Skeletal muscle tissue (tissue), 4 donors: ENCODE data around the gene MTARC2. TPM values are rescaled to one million over a fixed set of nuclear protein-coding genes. Genes with fewer than 3 reads are reported as not detected.

Experiments
- H3K27ac ChIP-seq: one replicate; pipeline ENCODE4 v1.7.0; 2013; ENCODE audit warnings: mild to moderate bottlenecking, low read depth, low read length, inconsistent platforms
- H3K27me3 ChIP-seq, 3 donors: one replicate each; pipeline ENCODE4 v1.7.0; 2013; ENCODE audit warnings: low read length in 3 of 3; ENCODE audit not compliant: control insufficient read depth in 3 of 3, insufficient read depth in 3 of 3
- H3K36me3 ChIP-seq, 3 donors: one replicate each; pipeline ENCODE4 v1.7.0; 2013; ENCODE audit warnings: low read length in 3 of 3; ENCODE audit not compliant: control insufficient read depth in 3 of 3, insufficient read depth in 3 of 3
- H3K4me1 ChIP-seq, 3 donors: one replicate each; pipeline ENCODE4 v1.7.0; 2013; ENCODE audit warnings: low read length in 3 of 3, mild to moderate bottlenecking in 3 of 3; ENCODE audit not compliant: control insufficient read depth in 3 of 3, insufficient read depth in 3 of 3
- H3K4me3 ChIP-seq, 3 donors: one replicate each; pipeline ENCODE4 v1.7.0; 2013; ENCODE audit warnings: low read length in 3 of 3
- H3K9ac ChIP-seq, 3 donors: one replicate each; pipeline ENCODE4 v1.7.0; 2013; ENCODE audit warnings: low read length in 3 of 3, mild to moderate bottlenecking in 3 of 3, moderate library complexity in 2 of 3, low read depth in 1 of 3
- H3K9me3 ChIP-seq, 3 donors: one replicate each; pipeline ENCODE4 v1.7.0; 2013; ENCODE audit warnings: low read length in 3 of 3; ENCODE audit not compliant: control insufficient read depth in 3 of 3
- total RNA-seq: library from RNA; depleted of rRNA; stranded (reverse); fragments of >200 nt; gene quantifications from one replicate; pipeline ENCODE4 v1.2.3, GENCODE V29; 2014
- donor health status: Osteomylitis.

Gene MTARC2
- total RNA-seq, 1 donor from 2014 or later, result 10.4 TPM

DNA sequence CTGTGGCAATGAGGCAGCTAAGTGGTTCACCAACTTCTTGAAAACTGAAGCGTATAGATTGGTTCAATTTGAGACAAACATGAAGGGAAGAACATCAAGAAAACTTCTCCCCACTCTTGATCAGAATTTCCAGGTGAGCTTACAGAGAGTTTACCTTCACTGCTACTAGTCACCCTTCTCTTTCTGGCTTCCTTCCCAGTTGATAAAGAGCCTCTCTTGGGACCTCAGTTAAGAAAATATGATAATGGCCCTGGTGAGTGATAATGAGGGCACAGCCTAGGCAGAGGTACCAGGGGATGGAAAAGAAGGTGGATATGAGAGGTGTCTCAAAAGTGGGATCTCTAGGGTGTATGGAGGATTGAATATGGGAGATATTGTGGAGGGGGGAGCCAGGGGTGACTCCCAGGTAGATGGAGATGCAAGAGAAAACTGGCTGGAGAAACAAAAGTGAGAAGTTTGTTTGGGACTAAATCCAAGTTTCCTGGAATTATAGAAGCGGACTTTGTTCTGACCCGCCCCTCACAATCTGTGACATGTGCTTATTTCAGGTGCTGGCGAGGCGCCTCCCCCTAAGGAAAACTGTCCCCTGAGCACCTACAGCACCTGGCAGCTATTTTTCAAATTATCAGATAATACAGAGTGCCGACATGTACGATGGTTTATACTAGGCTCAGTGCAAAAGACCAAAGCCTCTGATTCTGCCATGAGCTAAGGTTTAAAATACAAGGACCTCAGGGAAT, 13.7 kb downstream of the MTARC2 start:
- H3K9ac ChIP-seq, result no peak overlapping the region
- H3K4me3 ChIP-seq, result no peak overlapping the region
- H3K27ac ChIP-seq, result no peak overlapping the region
- no peaks in the 10 kb centered on the region for H3K4me1 ChIP-seq
- no peaks in the 10 kb centered on the region for H3K9me3 ChIP-seq
- H3K36me3 ChIP-seq, result peaks cover 16 to 44% (median 37%) of the 10 kb centered on the region in 3 donors
- H3K27me3 ChIP-seq, result no peaks in the 10 kb centered on the region

DNA sequence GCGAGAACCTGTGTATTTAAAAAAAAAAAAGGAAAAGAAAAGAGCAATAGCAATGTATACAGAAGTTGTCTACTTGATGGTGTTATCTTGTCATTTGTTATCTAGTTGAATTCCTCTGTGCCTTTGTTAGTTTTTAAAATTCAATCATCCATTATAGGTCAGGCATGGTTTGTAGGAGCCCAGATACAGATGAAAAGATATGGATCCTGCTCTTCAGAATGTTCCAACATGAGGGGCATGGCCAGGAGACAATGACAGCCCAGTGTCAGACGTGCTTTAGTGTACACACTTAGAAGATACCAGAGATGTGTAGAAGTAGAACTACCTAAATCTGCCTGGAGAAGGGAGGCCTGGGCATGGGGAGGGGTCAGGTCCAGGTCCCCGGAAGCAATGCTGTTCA, 16.6 kb downstream of the MTARC2 start:
- Histone ChIP-seq H3K4me1 (no peaks in the 10 kb centered on the region), H3K9me3 (no peaks in the 10 kb centered on the region), H3K27ac (no peak overlapping the region), H3K27me3 (no peaks in the 10 kb centered on the region), H3K4me3 (no peak overlapping the region), H3K9ac (no peak overlapping the region), H3K36me3 (peaks cover 20 to 52% (median 38%) of the 10 kb centered on the region in 3 donors)

DNA sequence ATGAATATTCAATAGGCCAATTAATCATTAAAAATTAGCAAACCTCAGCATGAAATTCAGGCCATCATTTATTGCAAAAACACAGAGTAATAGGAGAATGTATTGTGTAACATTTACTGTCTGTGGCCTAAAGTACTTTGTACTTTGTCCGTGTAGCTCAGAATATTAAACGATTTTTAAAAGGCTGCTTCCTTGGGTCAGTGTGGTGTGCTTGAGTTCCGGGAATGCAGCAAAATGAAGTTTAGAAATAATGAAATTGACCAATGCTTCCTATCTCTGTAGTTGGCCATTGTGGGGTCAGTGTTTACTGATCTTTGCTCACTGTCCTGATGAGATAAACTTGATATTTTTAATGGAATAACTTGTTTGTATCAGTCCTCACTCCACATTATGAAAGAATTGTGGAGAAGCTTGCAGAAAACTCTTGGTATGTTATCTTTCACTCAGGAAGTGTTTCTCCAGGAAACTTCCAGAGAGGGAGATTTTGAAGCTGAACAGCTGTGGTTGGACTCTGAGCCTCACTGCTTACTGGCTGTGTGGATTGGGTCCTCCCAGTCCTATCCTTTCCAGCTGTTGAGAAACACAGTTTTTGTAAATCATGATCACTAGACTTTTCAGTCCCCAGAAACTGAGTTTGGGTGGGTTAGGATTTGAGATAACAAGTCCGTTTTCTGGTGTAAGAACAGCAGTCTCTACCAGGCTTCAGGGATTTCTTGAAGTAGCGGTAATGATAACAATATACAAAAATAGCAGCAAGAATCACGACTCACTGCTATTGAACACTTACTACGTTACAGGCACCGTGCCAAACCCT, 19.4 kb downstream of the MTARC2 start:
- Histone ChIP-seq H3K27ac (no peak overlapping the region), H3K36me3 (peaks cover 28 to 44% (median 40%) of the 10 kb centered on the region in 3 donors), H3K9me3 (no peaks in the 10 kb centered on the region), H3K9ac (no peak overlapping the region), H3K27me3 (no peaks in the 10 kb centered on the region), H3K4me3 (no peak overlapping the region), H3K4me1 (peaks cover 0 to 6% (median 2%) of the 10 kb centered on the region in 3 donors)

DNA sequence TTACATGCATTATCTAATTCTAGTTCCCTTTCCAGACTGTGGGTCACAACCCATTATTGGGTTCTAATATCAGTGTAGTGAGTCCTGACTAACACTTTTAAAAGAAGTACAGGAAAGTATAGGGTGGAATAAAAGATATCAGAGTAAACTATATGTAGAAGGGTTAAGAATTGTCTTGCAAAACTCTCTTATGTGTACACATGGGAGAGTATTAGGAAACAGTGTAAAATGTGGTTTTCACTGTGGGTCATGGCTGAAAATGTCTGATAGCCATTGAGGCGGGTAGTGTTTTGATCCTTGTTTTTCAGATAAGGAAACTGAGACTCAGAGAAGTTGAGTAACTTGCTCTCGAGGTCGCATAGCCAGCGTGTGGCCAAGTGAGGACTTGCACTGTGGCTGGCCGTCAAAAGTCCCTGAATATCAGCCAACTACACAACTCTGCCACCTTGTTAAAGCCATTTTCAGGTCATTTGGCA, 20.0 kb downstream of the MTARC2 start:
- no peaks in the 10 kb centered on the region for H3K27me3 ChIP-seq
- H3K4me3 ChIP-seq, result no peak overlapping the region
- peaks cover 0 to 6% (median 3%) of the 10 kb centered on the region in 3 donors for H3K4me1 ChIP-seq
- no peaks in the 10 kb centered on the region for H3K9me3 ChIP-seq
- peaks cover 22 to 37% (median 33%) of the 10 kb centered on the region in 3 donors for H3K36me3 ChIP-seq
- H3K27ac ChIP-seq, result no peak overlapping the region
- no peak overlapping the region for H3K9ac ChIP-seq

DNA sequence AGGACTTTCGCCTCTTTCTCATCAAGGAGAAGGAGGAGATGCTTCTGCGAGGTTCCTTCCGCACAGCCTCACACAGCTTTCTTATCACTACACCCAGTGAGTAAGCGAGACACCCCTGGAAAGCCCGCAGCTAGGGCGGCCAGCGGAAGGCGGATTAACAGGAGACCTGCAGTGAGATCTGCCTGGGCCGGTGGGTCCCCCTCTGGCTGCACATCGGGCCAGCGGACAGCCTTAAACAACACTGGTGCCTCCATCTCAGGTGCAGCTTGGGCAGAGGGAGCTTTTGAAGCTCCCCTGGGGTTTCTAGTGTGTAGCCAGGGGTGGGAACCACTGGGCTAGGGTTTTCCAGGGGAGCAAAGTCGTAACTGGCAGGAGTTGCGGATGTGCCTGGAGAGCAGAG, 21.1 kb downstream of the MTARC2 start:
- no peak overlapping the region for H3K9ac ChIP-seq
- no peaks in the 10 kb centered on the region for H3K9me3 ChIP-seq
- no peaks in the 10 kb centered on the region for H3K27me3 ChIP-seq
- peaks cover 0 to 6% (median 3%) of the 10 kb centered on the region in 3 donors for H3K4me1 ChIP-seq
- H3K4me3 ChIP-seq, result no peak overlapping the region
- H3K36me3 ChIP-seq, result peaks cover 18 to 33% (median 26%) of the 10 kb centered on the region in 3 donors
- H3K27ac ChIP-seq, result no peak overlapping the region

DNA sequence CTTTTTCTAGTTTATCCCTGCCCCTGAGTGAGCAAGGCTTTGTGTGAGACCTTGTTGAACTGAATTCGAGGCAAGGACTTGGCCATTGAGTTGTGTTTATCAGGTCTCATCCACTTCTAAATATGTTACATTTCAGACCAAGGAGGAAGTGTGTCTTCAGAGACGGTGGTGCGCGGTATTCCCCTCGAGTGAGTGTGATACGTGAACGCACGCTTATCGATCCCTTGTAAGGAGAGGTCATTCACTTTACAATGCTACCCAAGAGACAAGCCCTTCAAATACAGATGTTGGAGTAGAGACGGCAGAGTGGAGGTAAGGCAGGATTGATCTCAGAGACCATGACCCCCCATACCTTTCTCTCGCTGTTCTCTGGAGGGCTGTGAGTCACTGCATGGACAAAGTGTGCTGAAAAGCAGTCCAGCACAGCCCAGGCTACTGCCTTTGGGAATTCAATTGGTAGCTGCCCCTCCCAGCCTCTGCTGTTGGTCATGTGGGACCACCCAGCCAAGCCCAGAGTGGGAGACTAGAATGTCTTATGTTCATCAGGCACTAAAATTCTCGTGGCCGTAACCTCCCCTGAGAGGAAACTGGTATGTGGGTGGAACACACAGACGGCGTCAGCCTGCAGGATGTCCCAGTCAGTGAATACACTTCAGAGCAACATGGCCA, 22.3 kb downstream of the MTARC2 start:
- Histone ChIP-seq H3K9me3 (no peaks in the 10 kb centered on the region), H3K4me3 (no peak overlapping the region), H3K9ac (no peak overlapping the region), H3K36me3 (peaks cover 15 to 28% (median 18%) of the 10 kb centered on the region in 3 donors), H3K4me1 (peaks cover 0 to 6% (median 3%) of the 10 kb centered on the region in 3 donors), H3K27me3 (no peaks in the 10 kb centered on the region), H3K27ac (no peak overlapping the region)

DNA sequence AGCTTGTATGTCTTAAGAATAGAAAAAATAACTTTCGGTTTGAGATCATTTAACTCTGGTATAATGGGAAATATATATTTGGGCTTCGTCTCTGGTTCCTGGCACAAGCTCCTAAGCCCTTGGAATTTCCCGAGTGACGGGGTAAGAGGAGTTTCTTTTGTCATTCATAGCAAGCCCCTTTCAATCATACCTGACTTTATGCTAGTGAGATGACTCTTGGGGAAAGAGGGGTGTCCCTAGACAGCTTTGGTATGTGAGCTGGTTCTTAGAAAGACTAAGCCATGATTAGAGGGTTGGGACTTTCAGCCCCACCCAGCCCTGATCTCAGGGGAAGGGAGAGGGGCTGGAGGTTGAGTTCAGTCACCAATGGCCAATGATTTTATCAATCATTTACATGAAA, 24.7 kb downstream of the MTARC2 start:
- no peaks in the 10 kb centered on the region for H3K9me3 ChIP-seq
- no peak overlapping the region for H3K4me3 ChIP-seq
- no peaks in the 10 kb centered on the region for H3K27me3 ChIP-seq
- H3K36me3 ChIP-seq, result peaks cover 13 to 23% (median 18%) of the 10 kb centered on the region in 3 donors
- no peak overlapping the region for H3K27ac ChIP-seq
- H3K4me1 ChIP-seq, result peaks cover 0 to 6% (median 3%) of the 10 kb centered on the region in 3 donors
- H3K9ac ChIP-seq, result no peak overlapping the region

DNA sequence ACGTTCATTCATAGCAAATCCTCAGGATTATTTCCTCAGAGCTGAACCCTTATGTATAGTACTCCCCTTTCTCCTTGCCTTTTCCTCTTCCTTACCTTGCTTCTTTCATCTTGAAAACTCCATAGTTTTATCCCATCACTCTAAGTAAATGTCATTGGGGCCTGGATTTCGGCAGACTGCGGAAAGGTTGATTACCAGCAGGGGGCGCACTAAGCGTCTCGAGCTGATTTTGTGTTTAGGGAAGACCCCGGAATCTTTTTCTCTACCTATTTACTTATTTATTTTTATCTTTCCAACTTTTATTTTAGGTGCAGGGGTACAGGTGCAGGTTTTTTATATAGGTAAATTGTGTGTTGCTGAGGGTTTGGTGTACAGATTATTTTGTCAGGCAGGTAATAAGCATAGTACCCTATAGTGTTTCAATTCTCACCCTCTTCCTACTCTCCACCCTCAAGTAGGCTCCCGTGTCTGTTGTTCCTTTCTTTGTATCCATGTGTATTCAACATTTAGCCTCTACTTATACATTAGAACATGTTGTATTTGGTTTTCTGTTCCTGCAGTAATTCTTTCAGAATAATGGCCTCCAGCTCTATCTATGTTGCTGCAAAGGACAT, 27.2 kb downstream of the MTARC2 start:
- H3K36me3 ChIP-seq, result peaks cover 4 to 17% (median 7%) of the 10 kb centered on the region in 3 donors
- H3K9ac ChIP-seq, result no peak overlapping the region
- H3K27me3 ChIP-seq, result no peaks in the 10 kb centered on the region
- H3K4me3 ChIP-seq, result no peak overlapping the region
- peaks cover 0 to 6% (median 3%) of the 10 kb centered on the region in 3 donors for H3K4me1 ChIP-seq
- no peak overlapping the region for H3K27ac ChIP-seq
- no peaks in the 10 kb centered on the region for H3K9me3 ChIP-seq

DNA sequence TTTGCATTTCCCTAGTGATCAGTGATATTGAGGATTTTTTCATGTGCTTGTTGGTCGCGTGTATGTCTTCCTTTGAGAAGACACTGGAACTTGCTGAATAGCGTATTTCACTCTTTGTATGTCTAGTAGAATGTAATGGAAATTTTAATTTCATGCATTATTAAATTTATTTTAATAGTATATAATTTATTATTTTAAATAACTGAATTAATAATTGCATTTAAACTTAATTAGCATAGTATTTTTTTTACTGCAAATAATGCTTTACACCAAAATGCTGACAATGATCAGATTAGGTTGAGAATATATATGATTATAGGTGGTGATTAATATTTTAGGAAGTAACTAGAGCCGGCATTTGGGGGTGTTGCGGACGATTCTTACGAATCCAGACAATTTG, 28.1 kb downstream of the MTARC2 start:
- Histone ChIP-seq H3K9ac (no peak overlapping the region), H3K36me3 (peaks cover 0 to 13% (median 3%) of the 10 kb centered on the region in 3 donors), H3K27me3 (no peaks in the 10 kb centered on the region), H3K4me1 (peaks cover 0 to 6% (median 3%) of the 10 kb centered on the region in 3 donors), H3K4me3 (no peak overlapping the region), H3K27ac (no peak overlapping the region), H3K9me3 (no peaks in the 10 kb centered on the region)
